Left ventricle myocardium inferior (tissue), 1 donor: ENCODE data around the gene ACSL3. TPM values are rescaled to one million over a fixed set of nuclear protein-coding genes. Genes with fewer than 3 reads are reported as not detected.

Experiments
- DNase-seq: peaks from one replicate; pipeline ENCODE4 v3.0.0-alpha.2; 2020
- H3K27ac ChIP-seq: fragments of 200-600 bp; replicated peaks from 2 replicates; pipeline ENCODE4 v1.8.0; 2021
- H3K27me3 ChIP-seq: fragments of 200-600 bp; 2 replicates; pipeline ENCODE4 v1.8.0; 2021; ENCODE audit warnings: low read depth
- H3K36me3 ChIP-seq: fragments of 200-600 bp; 2 replicates; pipeline ENCODE4 v1.8.0; 2021
- H3K4me1 ChIP-seq: fragments of 200-600 bp; 2 replicates; pipeline ENCODE4 v1.8.0; 2021
- H3K4me3 ChIP-seq: fragments of 200-600 bp; 2 replicates; pipeline ENCODE4 v1.8.0; 2021; ENCODE audit warnings: mild to moderate bottlenecking, moderate library complexity
- H3K9me3 ChIP-seq: fragments of 200-600 bp; replicated peaks from 2 replicates; pipeline ENCODE4 v1.8.0; 2021
- intact Hi-C: fragments of 100-400 bp; cut with micrococcal nuclease; formaldehyde crosslinking; loops from one replicate; pipeline ENCODE4 v1.11.0; 2022
- total RNA-seq: library from RNA; stranded (reverse); fragmentation: NEBNext Ultra II Directional; extraction: Animal tissue kit (Norgen Biotek cat#: 25700); gene quantifications from one replicate; pipeline ENCODE4 v1.2.1, GENCODE V29; 2021
- TF ChIP-seq, protein P1 (sequence below): fragments of 200-600 bp; IDR thresholded peaks from 2 replicates; pipeline ENCODE4 v1.8.0; 2021; ENCODE audit warnings: antibody characterized with exemption, mild to moderate bottlenecking, borderline replicate concordance
- donor health status: DM: no; HTN: yes; CAD: no; lungs with severe emphysema.

ACSL3 gene
- total RNA-seq, 1 donor from 2014 or later: 50.1 TPM

DNA sequence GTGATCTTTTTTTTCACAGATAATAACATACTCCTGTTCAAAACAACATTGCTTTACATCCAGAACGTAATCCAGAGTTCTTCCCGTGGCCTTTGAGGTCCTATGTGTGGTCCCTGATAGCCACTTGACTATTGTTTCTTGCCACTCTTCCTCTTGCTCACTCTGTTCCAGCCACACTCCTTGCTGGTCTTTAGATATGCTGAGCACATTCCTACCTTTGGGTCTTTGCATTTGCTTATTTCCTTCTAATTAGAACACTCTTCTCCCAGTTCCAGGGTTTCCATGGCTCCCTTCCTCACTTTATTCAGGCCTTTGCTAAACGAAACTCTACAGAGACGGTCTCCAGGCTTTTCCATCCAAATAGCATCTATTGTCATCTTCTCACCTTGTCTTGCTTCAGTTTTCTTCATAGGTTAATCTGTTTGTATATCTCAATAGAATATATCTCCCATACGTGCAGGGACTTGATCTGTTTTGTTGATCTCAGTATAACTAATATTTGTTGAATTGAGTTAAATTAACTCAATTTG is 59.9 kb downstream of the ACSL3 start:
- TF ChIP-seq, protein P1, sequence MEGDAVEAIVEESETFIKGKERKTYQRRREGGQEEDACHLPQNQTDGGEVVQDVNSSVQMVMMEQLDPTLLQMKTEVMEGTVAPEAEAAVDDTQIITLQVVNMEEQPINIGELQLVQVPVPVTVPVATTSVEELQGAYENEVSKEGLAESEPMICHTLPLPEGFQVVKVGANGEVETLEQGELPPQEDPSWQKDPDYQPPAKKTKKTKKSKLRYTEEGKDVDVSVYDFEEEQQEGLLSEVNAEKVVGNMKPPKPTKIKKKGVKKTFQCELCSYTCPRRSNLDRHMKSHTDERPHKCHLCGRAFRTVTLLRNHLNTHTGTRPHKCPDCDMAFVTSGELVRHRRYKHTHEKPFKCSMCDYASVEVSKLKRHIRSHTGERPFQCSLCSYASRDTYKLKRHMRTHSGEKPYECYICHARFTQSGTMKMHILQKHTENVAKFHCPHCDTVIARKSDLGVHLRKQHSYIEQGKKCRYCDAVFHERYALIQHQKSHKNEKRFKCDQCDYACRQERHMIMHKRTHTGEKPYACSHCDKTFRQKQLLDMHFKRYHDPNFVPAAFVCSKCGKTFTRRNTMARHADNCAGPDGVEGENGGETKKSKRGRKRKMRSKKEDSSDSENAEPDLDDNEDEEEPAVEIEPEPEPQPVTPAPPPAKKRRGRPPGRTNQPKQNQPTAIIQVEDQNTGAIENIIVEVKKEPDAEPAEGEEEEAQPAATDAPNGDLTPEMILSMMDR: no peak
- intact Hi-C loops: no loop called here
- peaks cover 72% of the 10 kb centered on the region for H3K36me3 ChIP-seq

DNA sequence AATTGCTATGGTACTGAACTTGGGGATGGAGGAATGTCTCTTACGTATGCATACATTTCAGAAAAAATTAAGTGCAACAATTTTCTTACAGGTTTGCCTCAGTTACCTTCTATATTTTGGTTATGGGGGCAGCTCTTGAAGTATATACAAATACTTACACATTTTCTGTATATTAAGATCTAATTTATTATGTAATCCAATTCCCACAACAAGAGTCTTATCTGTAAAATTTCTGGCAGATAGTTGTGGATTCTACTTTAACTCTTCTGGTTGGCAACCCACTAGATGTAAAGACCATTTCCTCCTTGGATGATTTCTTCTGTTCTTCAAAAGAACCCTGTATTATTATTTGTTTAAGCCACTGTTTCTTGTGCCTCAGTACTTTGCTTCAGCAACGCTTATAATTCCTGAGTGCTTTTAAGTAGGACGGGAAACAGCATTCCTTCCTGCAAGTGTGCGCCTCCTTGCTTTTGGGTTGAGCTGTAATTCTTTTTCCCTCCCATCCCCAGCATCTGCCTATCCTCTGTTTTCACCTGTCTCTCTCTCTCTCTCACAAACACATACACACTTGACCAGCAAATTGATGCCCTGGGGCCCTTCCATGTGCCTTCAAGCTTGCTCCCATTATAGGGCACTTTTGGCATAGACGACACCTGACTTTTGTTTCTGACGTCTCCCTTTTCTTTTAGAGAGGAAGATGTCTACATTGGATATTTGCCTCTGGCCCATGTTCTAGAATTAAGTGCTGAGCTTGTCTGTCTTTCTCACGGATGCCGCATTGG is 61.4 kb downstream of the ACSL3 start:
- Histone ChIP-seq H3K4me3 (no peak overlapping the region), H3K36me3 (peaks cover 70% of the 10 kb centered on the region), H3K27ac (no peak overlapping the region), H3K4me1 (peaks cover 15% of the 10 kb centered on the region), H3K9me3 (no peaks in the 10 kb centered on the region), H3K27me3 (no peaks in the 10 kb centered on the region)
- TF ChIP-seq, protein P1: no peak
- intact Hi-C loops: no loop called here
- no peak for DNase-seq

More for the DNA sequence above, 59.9 kb downstream of the ACSL3 start:
- DNase-seq: no peak
- Histone ChIP-seq H3K4me1 (peaks cover 18% of the 10 kb centered on the region), H3K27ac (no peak overlapping the region), H3K4me3 (no peak overlapping the region), H3K9me3 (no peaks in the 10 kb centered on the region), H3K27me3 (no peaks in the 10 kb centered on the region)

DNA sequence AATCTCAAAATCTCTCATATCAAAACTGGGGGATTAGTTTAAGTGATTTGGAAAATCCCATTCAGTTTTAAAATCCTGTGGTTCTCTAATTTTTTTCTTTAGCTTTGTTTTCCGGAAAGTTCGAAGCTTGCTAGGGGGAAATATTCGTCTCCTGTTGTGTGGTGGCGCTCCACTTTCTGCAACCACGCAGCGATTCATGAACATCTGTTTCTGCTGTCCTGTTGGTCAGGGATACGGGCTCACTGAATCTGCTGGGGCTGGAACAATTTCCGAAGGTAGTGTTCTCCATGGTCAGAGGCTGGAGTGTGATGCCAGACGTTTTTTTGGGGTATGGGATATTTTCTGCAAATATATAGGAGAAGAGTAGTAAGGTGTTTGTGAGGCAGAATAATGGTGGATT is 66.1 kb downstream of the ACSL3 start:
- TF ChIP-seq, protein P1: no peak
- DNase-seq: no peak
- Histone ChIP-seq H3K27ac (no peak overlapping the region), H3K4me3 (no peak overlapping the region), H3K36me3 (peaks cover 72% of the 10 kb centered on the region), H3K4me1 (peaks cover 5% of the 10 kb centered on the region), H3K9me3 (no peaks in the 10 kb centered on the region), H3K27me3 (no peaks in the 10 kb centered on the region)
- intact Hi-C loops: no loop called here

DNA sequence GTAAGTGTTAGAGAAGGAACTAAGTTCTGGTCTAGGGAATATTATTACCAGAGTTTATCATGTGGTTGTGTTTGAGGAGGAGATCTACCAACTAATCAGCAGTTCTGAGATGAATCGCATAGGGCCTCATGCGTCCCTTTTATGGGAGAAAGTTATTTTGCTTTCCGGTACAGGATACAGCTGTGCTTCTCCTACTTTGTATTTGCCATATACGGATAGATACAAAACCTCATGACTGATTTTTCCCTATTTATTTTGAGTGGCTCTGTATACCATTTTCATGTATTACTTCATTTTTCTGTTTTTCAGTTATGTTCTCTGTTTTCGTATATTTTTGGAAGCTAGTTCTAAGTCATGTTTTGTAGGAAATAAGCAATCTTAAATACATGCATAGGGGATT is 66.8 kb downstream of the ACSL3 start:
- Histone ChIP-seq H3K9me3 (no peaks in the 10 kb centered on the region), H3K27ac (no peak overlapping the region), H3K4me1 (peaks cover 5% of the 10 kb centered on the region), H3K27me3 (no peaks in the 10 kb centered on the region), H3K4me3 (no peak overlapping the region), H3K36me3 (peaks cover 70% of the 10 kb centered on the region)
- DNase-seq: no peak
- TF ChIP-seq, protein P1: no peak
- intact Hi-C loops: no loop called here

DNA sequence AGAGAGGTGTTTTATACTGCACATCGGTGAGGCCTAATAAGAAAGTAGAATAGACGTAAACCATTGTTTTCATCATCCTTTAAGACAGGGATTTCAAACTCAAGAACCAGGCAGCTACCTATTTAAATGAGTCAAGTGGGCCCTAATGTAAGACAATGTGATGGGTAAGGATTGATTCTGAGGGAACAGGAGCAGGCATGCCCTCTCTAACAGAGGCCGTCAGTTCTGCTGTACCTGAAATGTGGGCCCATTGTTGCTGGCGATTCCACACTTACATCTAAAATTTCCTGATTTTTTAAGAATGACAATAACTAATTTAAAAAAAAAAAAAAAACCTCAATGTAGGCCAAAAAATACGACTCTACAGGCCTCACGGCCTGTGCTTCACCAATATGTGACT is 67.5 kb downstream of the ACSL3 start:
- no peaks in the 10 kb centered on the region for H3K27me3 ChIP-seq
- H3K27ac ChIP-seq: no peak overlapping the region
- peaks cover 70% of the 10 kb centered on the region for H3K36me3 ChIP-seq
- no peak for DNase-seq
- TF ChIP-seq, protein P1: no peak
- H3K4me3 ChIP-seq: no peak overlapping the region
- intact Hi-C loops: no loop called here
- no peaks in the 10 kb centered on the region for H3K9me3 ChIP-seq
- peaks cover 5% of the 10 kb centered on the region for H3K4me1 ChIP-seq
